ENCODE measurements around the gene IKBKE. TPM values are rescaled to one million over a fixed set of nuclear protein-coding genes. Genes with fewer than 3 reads are reported as not detected.
A peak's percentile ranks its signal among the peaks of the same experiment; 100 is the strongest.
"Not testable (repeated sequence)": the region's sequence is repeated elsewhere in the genome, so short reads cannot be mapped to it uniquely, and the experiment has no call there.

Gene IKBKE
- total and polyA plus RNA-seq, 2 experiments from 2014 or later: 24.7 to 27.0 TPM

DNA sequence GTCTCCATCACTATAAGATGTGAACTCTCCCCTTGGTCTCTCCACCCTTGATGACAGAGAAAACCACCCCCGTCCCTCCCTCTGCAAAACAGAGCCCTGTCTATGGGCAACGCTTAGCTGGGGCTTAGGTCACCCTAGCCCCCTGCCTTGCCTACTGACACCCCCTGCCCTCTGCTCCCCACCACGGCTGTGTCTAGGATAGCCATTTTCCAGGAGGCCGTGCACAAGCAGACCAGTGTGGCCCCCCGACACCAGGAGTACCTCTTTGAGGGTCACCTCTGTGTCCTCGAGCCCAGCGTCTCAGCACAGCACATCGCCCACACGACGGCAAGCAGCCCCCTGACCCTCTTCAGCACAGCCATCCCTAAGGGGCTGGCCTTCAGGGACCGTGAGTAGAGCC is 8.5 kb downstream of the IKBKE start:
- Histone ChIP-seq H3K4me1 (ENCODE audit: low read depth) (no peaks in the 10 kb centered on the region), H3K9me3 (ENCODE audit: low read depth) (no peaks in the 10 kb centered on the region), H3K27me3 (no peaks in the 10 kb centered on the region), H3K4me3 (no peak overlapping the region), H3K27ac (no peak overlapping the region), H3K36me3 (peaks cover 7% of the 10 kb centered on the region)
- DNase-seq (ENCODE audit: low read depth in 1 of 2, low spot score in 1 of 2): no peak
- no peak for TF ChIP-seq CTCF (IDR thresholded peaks at IDR 0.05; ENCODE audit: low read depth, low read length)

GRCh38 chr1:206479183-206480125 is 9.2 kb downstream of the IKBKE start:
- peak; percentile 87 for DNase-seq (ENCODE audit: low read depth in 1 of 2, low spot score in 1 of 2)
- peak; percentile 81 for TF ChIP-seq CTCF (IDR thresholded peaks at IDR 0.05; ENCODE audit: low read depth, low read length)
- no peak overlapping the region for H3K4me3 ChIP-seq
- H3K27me3 ChIP-seq: no peaks in the 10 kb centered on the region
- no peak overlapping the region for H3K27ac ChIP-seq
- H3K9me3 ChIP-seq (ENCODE audit: low read depth): no peaks in the 10 kb centered on the region
- no peaks in the 10 kb centered on the region for H3K4me1 ChIP-seq (ENCODE audit: low read depth)
- H3K36me3 ChIP-seq: peaks cover 7% of the 10 kb centered on the region

GRCh38 chr1:206480211-206480610 is 9.9 kb downstream of the IKBKE start:
- Histone ChIP-seq H3K27me3 (no peaks in the 10 kb centered on the region), H3K9me3 (ENCODE audit: low read depth) (no peaks in the 10 kb centered on the region), H3K4me1 (ENCODE audit: low read depth) (no peaks in the 10 kb centered on the region), H3K4me3 (no peak overlapping the region), H3K27ac (no peak overlapping the region), H3K36me3 (peaks cover 4% of the 10 kb centered on the region)
- no peak for DNase-seq (ENCODE audit: low read depth in 1 of 2, low spot score in 1 of 2)
- no peak for TF ChIP-seq CTCF (IDR thresholded peaks at IDR 0.05; ENCODE audit: low read depth, low read length)

DNA sequence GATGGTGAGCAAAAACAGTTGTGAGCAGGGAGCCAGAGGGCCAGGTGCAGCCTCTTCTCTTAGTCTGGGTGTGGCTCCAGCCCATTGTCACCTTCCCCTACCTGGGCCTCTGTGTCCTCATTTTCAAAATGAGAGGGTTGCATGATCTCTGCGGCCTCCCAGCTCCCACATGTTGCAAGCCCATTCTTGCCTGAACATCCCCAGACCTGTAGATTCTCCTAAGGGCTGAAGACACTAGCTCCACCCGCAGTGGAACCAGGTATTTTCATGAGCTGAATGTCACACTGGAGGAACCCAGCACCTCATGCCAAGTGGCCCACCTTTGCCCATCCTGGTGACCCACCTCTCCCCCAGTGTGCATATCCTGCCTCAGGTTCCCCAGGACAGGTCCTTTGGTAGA is 12.3 kb downstream of the IKBKE start:
- Histone ChIP-seq H3K4me3 (no peak overlapping the region), H3K36me3 (peaks cover 3% of the 10 kb centered on the region), H3K27me3 (no peaks in the 10 kb centered on the region), H3K9me3 (ENCODE audit: low read depth) (no peaks in the 10 kb centered on the region), H3K4me1 (ENCODE audit: low read depth) (peaks cover 11% of the 10 kb centered on the region), H3K27ac (no peak overlapping the region)
- no peak for TF ChIP-seq CTCF (IDR thresholded peaks at IDR 0.05; ENCODE audit: low read depth, low read length)
- DNase-seq (ENCODE audit: low read depth in 1 of 2, low spot score in 1 of 2): no peak

GRCh38 chr1:206483864-206484263 is 13.6 kb downstream of the IKBKE start:
- not testable (repeated sequence) for H3K36me3 ChIP-seq; H3K4me3 ChIP-seq; H3K27me3 ChIP-seq; DNase-seq (ENCODE audit: low read depth in 1 of 2, low spot score in 1 of 2); H3K9me3 ChIP-seq (ENCODE audit: low read depth); H3K27ac ChIP-seq
- H3K4me1 ChIP-seq (ENCODE audit: low read depth): peaks cover 15% of the 10 kb centered on the region

GRCh38 chr1:206484901-206485300 is 14.6 kb downstream of the IKBKE start:
- H3K27me3 ChIP-seq: no peaks in the 10 kb centered on the region
- DNase-seq (ENCODE audit: low read depth in 1 of 2, low spot score in 1 of 2): no peak
- H3K36me3 ChIP-seq: peaks cover 3% of the 10 kb centered on the region
- no peaks in the 10 kb centered on the region for H3K9me3 ChIP-seq (ENCODE audit: low read depth)
- no peak for TF ChIP-seq CTCF (IDR thresholded peaks at IDR 0.05; ENCODE audit: low read depth, low read length)
- H3K4me1 ChIP-seq (ENCODE audit: low read depth): peaks cover 15% of the 10 kb centered on the region
- no peak overlapping the region for H3K4me3 ChIP-seq
- no peak overlapping the region for H3K27ac ChIP-seq
